Hepatic stellate cell (primary cell): Measurements from ENCODE around the gene WDFY4.

ENCODE experiments used
- DNase-seq: peaks from one replicate; pipeline ENCODE4 v3.0.0; 2011; ENCODE audit warnings: low spot score

Gene WDFY4

GRCh38 chr10:48818861-48819520, 134.3 kb downstream of the WDFY4 start:
- DNase-seq, result no peak

DNA sequence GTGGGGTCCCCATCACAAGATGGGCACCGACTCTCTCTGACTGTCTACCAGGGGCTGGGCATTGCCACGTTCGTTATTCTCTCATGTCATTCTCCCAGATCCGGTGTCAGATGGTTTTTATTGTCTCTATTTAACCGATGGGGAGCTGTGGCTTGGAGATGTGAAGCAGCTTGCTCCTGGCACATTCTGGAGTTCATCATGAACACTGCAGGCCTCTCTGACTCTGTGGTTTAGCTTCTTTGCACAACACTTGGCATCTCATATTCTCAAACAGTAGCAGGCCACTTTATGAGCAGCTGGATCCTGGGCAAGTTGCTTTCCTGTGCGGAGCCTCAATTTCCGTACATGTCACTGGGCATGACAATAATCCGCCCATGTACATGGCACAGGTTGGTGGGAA, 135.1 kb downstream of the WDFY4 start:
- no peak for DNase-seq

- DNase-seq, result no peak
Observed at GRCh38 chr10:48820231-48820630, 135.6 kb downstream of the WDFY4 start.

DNA sequence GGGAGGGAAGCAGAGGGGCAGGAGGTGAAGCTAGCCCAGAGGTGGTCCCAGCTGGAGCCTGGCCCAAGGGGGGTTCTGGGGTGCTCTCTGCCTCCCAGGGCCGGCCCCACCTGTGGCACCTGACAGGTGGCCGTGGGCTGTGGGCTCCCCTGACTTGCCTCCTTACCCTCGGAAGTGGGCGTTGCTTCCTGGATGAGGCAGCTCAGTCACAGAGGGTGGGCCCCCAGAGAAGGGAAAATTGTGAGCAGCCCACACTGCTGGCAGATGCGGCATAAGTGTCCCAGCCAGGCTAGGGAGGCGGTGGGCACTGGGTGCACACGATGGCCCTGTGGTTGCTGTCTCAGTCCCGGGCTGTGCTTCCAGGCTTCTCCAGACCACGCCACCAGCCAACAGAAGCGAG, 136.0 kb downstream of the WDFY4 start:
- no peak for DNase-seq

GRCh38 chr10:48821111-48821510, 136.4 kb downstream of the WDFY4 start:
- DNase-seq, result no peak

DNA sequence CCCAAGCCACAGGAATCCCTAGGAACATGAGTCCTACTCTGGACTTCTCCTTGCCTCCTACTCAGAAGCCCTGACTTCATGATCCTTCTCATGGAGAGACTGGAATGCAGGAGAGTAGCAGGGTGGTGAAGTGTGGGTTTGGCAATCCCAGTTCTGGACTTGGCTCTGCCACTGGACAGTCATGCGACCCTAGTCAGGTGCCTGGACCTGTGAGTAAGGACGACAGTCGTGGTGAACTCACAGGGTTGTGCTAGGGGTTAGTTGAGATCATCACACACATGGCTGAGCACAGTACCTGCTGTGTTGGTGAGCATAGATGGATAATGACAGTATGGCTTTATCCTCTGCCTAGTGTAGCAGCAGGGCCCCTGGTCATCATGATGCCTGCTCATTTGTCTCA, 137.0 kb downstream of the WDFY4 start:
- no peak for DNase-seq

DNA sequence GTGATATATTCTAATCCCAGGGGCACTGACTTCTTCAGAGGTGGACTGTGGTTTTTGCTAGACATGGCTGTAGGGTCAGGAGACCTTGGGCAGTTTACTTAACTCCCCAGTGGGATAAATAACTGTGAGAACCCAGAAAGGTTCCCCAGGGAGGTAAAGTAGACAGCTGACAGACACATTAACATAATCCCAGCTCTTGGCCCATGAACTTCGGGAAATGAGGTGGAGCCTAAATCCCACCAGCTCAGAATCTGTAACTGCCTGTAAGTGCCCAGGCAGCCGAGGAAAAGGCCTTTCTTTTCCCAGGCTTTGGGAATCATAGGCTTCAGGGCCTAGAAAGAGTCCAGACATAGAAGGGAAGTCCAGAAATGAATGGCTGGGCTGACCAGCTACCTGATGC, 149.0 kb downstream of the WDFY4 start:
- no peak for DNase-seq

- DNase-seq, result no peak
Observed at GRCh38 chr10:48834189-48834965, 149.7 kb downstream of the WDFY4 start.

DNA sequence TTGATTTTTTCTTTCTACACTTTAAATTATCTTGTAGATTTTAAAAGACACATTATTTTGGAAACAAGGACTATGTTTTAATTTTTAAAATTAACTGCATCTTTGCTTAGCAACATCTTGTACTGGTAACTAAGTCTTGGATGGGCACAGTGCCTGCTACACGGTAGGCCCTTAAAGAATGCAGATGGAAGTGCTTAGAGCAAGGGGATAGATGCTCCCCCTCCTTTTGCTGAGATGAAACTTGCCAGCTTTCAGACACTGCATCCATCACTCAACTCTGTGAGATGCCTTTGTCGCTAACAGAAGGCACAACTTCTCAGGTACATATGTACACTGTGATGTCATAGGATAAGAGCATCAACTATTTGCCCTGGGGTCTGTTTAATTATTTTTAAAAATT, 151.1 kb downstream of the WDFY4 start:
- no peak for DNase-seq

GRCh38 chr10:48836605-48837004, 151.9 kb downstream of the WDFY4 start:
- no peak for DNase-seq

DNA sequence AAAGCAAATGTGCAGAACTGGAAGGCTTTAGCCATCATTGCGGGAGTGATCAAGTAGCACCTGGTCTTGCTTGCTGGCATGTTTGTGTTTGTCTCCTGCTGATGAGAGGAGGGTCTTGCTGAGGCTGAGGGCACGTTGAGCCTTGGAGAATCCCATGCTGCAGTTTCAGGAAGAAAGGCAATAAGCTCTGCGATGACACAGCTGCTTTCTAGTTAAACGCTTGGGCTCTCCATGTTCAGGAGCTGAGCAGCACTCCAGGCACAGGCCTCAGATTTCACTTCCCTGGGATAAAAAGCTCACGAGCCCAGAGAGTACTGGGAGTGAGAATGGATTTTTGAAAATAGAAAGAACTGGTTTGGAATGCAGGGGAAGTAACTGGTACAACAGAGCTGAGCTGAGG, 154.2 kb downstream of the WDFY4 start:
- no peak for DNase-seq

GRCh38 chr10:48839809-48840679, 155.4 kb downstream of the WDFY4 start:
- no peak for DNase-seq

DNA sequence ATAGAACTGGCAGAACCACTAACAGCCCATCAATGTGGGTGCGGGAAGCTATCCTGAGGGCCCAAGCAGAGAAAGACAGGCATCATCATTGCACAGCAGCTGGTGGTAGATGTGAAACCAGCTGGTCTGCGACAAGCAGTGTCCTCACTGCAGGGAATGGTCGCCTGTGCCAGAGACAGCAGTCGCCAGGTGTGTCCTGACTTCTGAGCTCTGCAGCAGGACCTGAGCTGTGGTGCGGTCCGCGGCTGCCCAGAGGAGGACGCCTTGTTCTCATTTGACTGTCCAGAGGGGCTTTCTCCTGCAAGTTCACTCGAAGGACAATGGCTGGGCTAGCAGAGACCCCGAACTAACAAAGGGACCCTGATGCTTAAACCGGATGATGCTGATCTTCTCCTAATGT, 157.6 kb downstream of the WDFY4 start:
- DNase-seq, result no peak

- no peak for DNase-seq
Observed at GRCh38 chr10:48843198-48843597, 158.5 kb downstream of the WDFY4 start.

- no peak for DNase-seq
Observed at GRCh38 chr10:48844616-48845015, 159.9 kb downstream of the WDFY4 start.

DNA sequence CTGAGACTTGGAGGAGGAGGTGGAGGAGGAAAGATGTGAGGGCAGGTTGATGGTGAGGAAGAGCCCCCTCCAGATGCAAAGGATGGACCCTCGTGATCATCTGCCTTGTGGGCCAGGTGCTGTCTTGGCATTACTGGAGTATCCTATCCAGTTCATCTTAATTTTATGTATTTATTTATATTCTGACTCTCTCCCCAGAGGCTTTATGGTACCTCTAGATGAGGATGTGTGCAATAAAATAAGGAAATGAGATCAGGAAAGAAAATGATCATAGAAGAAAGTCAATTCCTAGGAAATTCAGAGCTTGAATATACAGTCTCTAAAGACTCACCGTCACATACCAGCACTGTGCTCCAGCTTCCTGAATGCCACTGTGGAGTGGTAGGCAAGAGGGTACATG, 160.8 kb downstream of the WDFY4 start:
- DNase-seq, result no peak

GRCh38 chr10:48847691-48848090, 163.0 kb downstream of the WDFY4 start:
- no peak for DNase-seq

GRCh38 chr10:48856855-48857254, 172.2 kb downstream of the WDFY4 start:
- no peak for DNase-seq

GRCh38 chr10:48872234-48872633, 187.6 kb downstream of the WDFY4 start:
- no peak for DNase-seq

DNA sequence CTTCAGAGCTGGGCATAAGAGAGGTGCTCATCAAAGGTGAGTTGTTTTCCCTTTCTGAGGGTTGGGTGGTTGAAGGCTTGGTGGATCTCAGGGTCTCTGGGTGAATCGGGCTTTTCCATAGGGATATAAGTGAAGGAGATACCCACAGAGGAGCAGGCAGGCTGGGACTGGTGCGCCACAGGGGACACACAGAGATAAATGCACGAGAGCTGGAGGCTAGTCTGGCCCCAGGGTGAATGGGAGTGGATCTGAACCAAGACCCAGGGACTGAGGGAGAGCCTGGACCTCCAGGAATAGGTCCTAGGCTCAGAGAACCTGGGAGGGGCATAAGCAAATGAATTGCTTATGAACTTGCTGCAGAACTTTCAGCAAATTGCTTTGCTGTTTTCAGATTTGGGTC, 193.4 kb downstream of the WDFY4 start:
- no peak for DNase-seq

DNA sequence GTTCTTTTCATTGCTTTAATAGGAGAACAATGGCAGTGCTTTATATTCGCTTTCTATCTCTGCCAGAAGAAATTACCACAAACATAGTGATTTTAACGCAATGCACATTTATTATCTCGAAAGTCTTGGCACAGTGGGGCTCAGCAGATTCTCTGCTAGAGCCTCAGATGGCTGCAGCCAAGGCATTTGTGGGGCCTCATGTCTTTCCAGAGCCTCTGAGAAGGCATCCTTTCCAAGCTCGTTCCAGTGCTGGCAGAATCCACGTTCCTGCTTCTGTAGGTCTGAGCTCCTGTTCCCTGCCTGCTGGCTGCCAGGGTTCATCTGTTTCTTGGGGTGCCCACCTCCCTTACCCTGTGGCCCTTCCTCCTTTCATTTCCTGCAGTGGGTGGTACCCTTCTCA, 194.8 kb downstream of the WDFY4 start:
- no peak for DNase-seq

- DNase-seq, result no peak
Observed at GRCh38 chr10:48880016-48880705, 195.5 kb downstream of the WDFY4 start.
